ENCODE results near the gene PRKN. TPM values are rescaled to one million over a fixed set of nuclear protein-coding genes. Genes with fewer than 3 reads are reported as not detected.
"Not testable (repeated sequence)": the region's sequence is repeated elsewhere in the genome, so short reads cannot be mapped to it uniquely, and the experiment has no call there.

The PRKN gene
- total RNA-seq, 1 donor from 2014 or later: 2.8 TPM

DNA sequence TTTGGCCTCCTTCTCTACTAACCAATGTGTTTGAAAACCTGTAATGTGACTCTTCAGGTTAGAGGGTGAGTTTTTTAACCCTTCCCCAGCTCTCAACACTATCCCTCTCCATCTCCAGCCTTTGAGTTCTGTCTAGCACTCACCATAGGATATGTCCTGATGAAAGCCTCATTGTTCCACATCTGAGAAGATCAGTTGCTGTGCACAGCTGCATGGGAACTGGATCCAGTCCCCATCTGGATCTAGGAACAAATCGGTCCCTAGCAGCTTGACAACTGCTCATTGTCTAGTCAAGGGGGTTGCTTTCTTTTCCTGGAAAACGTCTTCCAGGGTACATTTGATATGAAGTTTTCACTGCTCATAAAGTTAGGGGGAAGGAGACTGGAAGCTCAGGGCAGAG, 1408.3 kb downstream of the PRKN start:
- peaks cover 4% of the 10 kb centered on the region for H3K9me3 ChIP-seq (ENCODE audit: low read depth)
- no peak overlapping the region for H3K4me3 Mint-ChIP-seq
- no peak for DNase-seq (ENCODE audit: low spot score)
- H3F3A ChIP-seq (ENCODE audit: low read depth): no peaks in the 10 kb centered on the region
- no peak for TF ChIP-seq EZH2phosphoT487 (IDR thresholded peaks at IDR 0.05)
- TF ChIP-seq, protein P1, sequence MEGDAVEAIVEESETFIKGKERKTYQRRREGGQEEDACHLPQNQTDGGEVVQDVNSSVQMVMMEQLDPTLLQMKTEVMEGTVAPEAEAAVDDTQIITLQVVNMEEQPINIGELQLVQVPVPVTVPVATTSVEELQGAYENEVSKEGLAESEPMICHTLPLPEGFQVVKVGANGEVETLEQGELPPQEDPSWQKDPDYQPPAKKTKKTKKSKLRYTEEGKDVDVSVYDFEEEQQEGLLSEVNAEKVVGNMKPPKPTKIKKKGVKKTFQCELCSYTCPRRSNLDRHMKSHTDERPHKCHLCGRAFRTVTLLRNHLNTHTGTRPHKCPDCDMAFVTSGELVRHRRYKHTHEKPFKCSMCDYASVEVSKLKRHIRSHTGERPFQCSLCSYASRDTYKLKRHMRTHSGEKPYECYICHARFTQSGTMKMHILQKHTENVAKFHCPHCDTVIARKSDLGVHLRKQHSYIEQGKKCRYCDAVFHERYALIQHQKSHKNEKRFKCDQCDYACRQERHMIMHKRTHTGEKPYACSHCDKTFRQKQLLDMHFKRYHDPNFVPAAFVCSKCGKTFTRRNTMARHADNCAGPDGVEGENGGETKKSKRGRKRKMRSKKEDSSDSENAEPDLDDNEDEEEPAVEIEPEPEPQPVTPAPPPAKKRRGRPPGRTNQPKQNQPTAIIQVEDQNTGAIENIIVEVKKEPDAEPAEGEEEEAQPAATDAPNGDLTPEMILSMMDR (IDR thresholded peaks at IDR 0.05): no peak
- TF ChIP-seq EZH2 (IDR thresholded peaks at IDR 0.05): no peak
- H3K36me3 Mint-ChIP-seq: no peaks in the 10 kb centered on the region
- H3K36me3 ChIP-seq: no peaks in the 10 kb centered on the region
- H3K9me3 Mint-ChIP-seq: peaks cover 15% of the 10 kb centered on the region
- no peaks in the 10 kb centered on the region for H4K20me1 ChIP-seq (ENCODE audit: low read depth)
- H3K4me2 ChIP-seq: no peak overlapping the region
- H3K79me2 ChIP-seq (ENCODE audit: low read depth): no peaks in the 10 kb centered on the region
- peaks cover 15% of the 10 kb centered on the region for H3K4me1 ChIP-seq
- no peak overlapping the region for H2AFZ ChIP-seq (replicated peaks)
- H3K27ac Mint-ChIP-seq: no peak overlapping the region
- no peak overlapping the region for H3K4me3 ChIP-seq
- peaks cover 15% of the 10 kb centered on the region for H3K4me1 Mint-ChIP-seq
- H3K27me3 Mint-ChIP-seq (ENCODE audit: insufficient read depth, low read depth): no peaks in the 10 kb centered on the region
- no peak overlapping the region for H3K9ac ChIP-seq
- H3K27me3 ChIP-seq: no peaks in the 10 kb centered on the region
- H3K27ac ChIP-seq: no peak overlapping the region

DNA sequence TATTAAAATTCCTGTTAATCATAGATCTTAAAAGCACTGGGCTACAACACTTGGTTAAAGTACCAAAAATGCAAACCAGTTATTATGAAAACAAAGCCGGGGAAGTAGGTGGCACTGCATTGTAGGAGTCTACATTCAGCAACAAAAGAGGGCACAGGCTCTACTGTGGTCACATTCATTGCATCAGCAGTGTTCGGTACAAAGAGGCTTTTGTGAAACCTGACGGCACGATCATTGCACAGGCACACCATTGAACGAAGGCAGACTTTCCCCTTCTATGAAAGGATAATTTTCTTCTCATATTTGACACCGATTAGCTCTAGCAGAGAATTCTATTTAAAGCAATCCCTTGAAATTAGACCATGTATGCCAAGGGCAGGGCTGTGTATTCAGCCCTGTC, 1409.1 kb downstream of the PRKN start:
- Histone ChIP-seq H3K27me3 (no peaks in the 10 kb centered on the region), H3K27ac (no peak overlapping the region), H2AFZ (replicated peaks) (peak overlapping the region; percentile 69), H3K79me2 (ENCODE audit: low read depth) (no peaks in the 10 kb centered on the region), H3K9ac (no peak overlapping the region), H3K9me3 (ENCODE audit: low read depth) (peaks cover 4% of the 10 kb centered on the region), H3K4me2 (no peak overlapping the region), H3K36me3 (no peaks in the 10 kb centered on the region), H3F3A (ENCODE audit: low read depth) (no peaks in the 10 kb centered on the region), H3K4me1 (peaks cover 15% of the 10 kb centered on the region), H4K20me1 (ENCODE audit: low read depth) (no peaks in the 10 kb centered on the region), H3K4me3 (no peak overlapping the region)
- H3K9me3 Mint-ChIP-seq: peaks cover 15% of the 10 kb centered on the region
- H3K4me3 Mint-ChIP-seq: no peak overlapping the region
- no peaks in the 10 kb centered on the region for H3K36me3 Mint-ChIP-seq
- peaks cover 15% of the 10 kb centered on the region for H3K4me1 Mint-ChIP-seq
- peak overlapping the region; percentile 43 for H3K27ac Mint-ChIP-seq
- no peak for TF ChIP-seq EZH2 (IDR thresholded peaks at IDR 0.05)
- TF ChIP-seq, protein P1 (IDR thresholded peaks at IDR 0.05): no peak
- TF ChIP-seq EZH2phosphoT487 (IDR thresholded peaks at IDR 0.05): no peak
- peak; percentile 38 for DNase-seq (ENCODE audit: low spot score)
- peaks cover 2% of the 10 kb centered on the region for H3K27me3 Mint-ChIP-seq (ENCODE audit: insufficient read depth, low read depth)

GRCh38 chr6:161316531-161316930, 1411.0 kb downstream of the PRKN start:
- Mint-ChIP-seq H3K4me1 (peaks cover 15% of the 10 kb centered on the region), H3K4me3 (no peak overlapping the region), H3K9me3 (peaks cover 4% of the 10 kb centered on the region), H3K27ac (no peak overlapping the region), H3K36me3 (no peaks in the 10 kb centered on the region), H3K27me3 (ENCODE audit: insufficient read depth, low read depth) (peaks cover 2% of the 10 kb centered on the region)
- H3K27me3 ChIP-seq: no peaks in the 10 kb centered on the region
- TF ChIP-seq EZH2phosphoT487 (IDR thresholded peaks at IDR 0.05) (no peak), EZH2 (IDR thresholded peaks at IDR 0.05) (no peak)
- TF ChIP-seq, protein P1 (IDR thresholded peaks at IDR 0.05): no peak
- no peaks in the 10 kb centered on the region for H3K79me2 ChIP-seq (ENCODE audit: low read depth)
- no peaks in the 10 kb centered on the region for H3F3A ChIP-seq (ENCODE audit: low read depth)
- H3K4me1 ChIP-seq: peaks cover 15% of the 10 kb centered on the region
- no peak overlapping the region for H3K4me2 ChIP-seq
- H3K4me3 ChIP-seq: no peak overlapping the region
- H3K36me3 ChIP-seq: no peaks in the 10 kb centered on the region
- H3K27ac ChIP-seq: no peak overlapping the region
- no peaks in the 10 kb centered on the region for H4K20me1 ChIP-seq (ENCODE audit: low read depth)
- H2AFZ ChIP-seq (replicated peaks): no peak overlapping the region
- no peak for DNase-seq (ENCODE audit: low spot score)
- H3K9ac ChIP-seq: no peak overlapping the region
- no peaks in the 10 kb centered on the region for H3K9me3 ChIP-seq (ENCODE audit: low read depth)

GRCh38 chr6:161315246-161315917, 1412.2 kb downstream of the PRKN start:
- not testable (repeated sequence) for H3K36me3 ChIP-seq; DNase-seq (ENCODE audit: low spot score); H2AFZ ChIP-seq (replicated peaks)

DNA sequence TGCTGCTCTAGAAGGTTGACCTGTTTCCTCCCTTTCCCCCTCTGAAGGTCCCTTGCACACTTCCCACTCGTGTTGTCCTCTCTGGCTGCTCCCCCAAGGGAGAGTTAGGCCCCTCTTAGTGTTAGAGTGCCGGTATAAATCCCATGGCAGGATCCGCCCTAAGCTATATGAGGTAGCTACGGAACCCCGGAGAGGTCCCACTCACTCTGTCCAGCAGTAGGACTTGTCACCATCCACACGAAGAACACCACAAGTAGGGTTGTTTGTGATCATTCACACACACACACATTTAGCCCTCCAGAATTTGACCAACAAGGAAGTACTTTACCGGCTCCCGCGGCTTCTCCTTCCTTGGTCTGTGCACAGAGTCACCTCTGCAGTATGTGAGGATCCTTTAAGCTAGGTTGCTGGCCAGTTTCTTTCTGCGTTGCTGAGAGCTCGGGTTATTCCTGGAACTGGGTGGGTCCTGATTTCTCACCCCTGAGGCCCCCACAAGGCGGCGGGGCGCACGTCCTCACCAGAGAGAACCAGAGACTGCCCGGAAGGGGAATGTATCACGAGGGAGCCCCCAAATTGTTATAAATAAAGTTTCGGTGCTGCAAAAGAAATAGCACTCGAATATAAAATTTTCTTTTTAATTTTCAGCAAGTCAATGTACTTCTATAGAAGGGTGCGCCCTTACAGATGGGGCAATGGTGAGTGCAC, 1412.9 kb downstream of the PRKN start:
- not testable (repeated sequence) for DNase-seq (ENCODE audit: low spot score); H3K27ac ChIP-seq; H2AFZ ChIP-seq (replicated peaks); H3F3A ChIP-seq (ENCODE audit: low read depth); H3K27me3 Mint-ChIP-seq (ENCODE audit: insufficient read depth, low read depth); H3K4me3 ChIP-seq; H3K4me3 Mint-ChIP-seq; H3K9me3 Mint-ChIP-seq; H3K27me3 ChIP-seq; H3K9ac ChIP-seq; H4K20me1 ChIP-seq (ENCODE audit: low read depth); H3K79me2 ChIP-seq (ENCODE audit: low read depth); H3K36me3 Mint-ChIP-seq; H3K27ac Mint-ChIP-seq; H3K4me2 ChIP-seq; H3K9me3 ChIP-seq (ENCODE audit: low read depth); H3K36me3 ChIP-seq
- peaks cover 15% of the 10 kb centered on the region for H3K4me1 ChIP-seq
- peaks cover 15% of the 10 kb centered on the region for H3K4me1 Mint-ChIP-seq

More at GRCh38 chr6:161315246-161315917, 1412.2 kb downstream of the PRKN start:
- not testable (repeated sequence) for H3K9me3 ChIP-seq (ENCODE audit: low read depth); H3K27ac Mint-ChIP-seq; H4K20me1 ChIP-seq (ENCODE audit: low read depth); H3K9me3 Mint-ChIP-seq; H3K4me2 ChIP-seq; H3K27me3 ChIP-seq; H3K4me3 ChIP-seq; H3K27me3 Mint-ChIP-seq (ENCODE audit: insufficient read depth, low read depth); H3K27ac ChIP-seq; H3K4me3 Mint-ChIP-seq; H3K9ac ChIP-seq; H3K36me3 Mint-ChIP-seq; H3K79me2 ChIP-seq (ENCODE audit: low read depth); H3F3A ChIP-seq (ENCODE audit: low read depth)
- peaks cover 15% of the 10 kb centered on the region for H3K4me1 ChIP-seq
- H3K4me1 Mint-ChIP-seq: peaks cover 15% of the 10 kb centered on the region

All from neural progenitor cell (in vitro differentiated cells).